GM18520 (cell line): ENCODE measurements around the gene MOCOS.

Experiments used
- ATAC-seq: cut with Tn5 transposase; IDR thresholded peaks from one replicate; pipeline ENCODE4 v1.9.1; 2021; ENCODE audit not compliant: unreplicated experiment

The MOCOS gene

DNA sequence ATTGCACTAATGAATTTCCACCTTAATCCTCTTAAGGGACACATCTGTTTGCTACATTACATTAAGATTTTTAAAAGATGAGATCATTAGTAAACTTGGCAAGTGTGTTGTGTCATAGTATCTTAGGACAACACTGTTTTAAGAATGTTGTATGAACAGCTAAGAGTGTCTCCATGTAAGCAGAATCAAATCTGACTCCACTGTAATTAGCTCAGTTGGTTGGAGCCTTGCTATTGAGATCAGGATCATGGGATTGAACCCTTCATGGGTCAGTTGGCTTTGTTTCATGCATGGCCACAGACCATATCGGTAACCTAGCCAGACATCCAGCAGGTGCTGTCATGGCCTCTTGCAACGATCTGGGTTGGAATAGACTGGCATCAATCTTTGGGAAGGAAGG is 115.4 kb downstream of the MOCOS start:
- ATAC-seq = no peak

DNA sequence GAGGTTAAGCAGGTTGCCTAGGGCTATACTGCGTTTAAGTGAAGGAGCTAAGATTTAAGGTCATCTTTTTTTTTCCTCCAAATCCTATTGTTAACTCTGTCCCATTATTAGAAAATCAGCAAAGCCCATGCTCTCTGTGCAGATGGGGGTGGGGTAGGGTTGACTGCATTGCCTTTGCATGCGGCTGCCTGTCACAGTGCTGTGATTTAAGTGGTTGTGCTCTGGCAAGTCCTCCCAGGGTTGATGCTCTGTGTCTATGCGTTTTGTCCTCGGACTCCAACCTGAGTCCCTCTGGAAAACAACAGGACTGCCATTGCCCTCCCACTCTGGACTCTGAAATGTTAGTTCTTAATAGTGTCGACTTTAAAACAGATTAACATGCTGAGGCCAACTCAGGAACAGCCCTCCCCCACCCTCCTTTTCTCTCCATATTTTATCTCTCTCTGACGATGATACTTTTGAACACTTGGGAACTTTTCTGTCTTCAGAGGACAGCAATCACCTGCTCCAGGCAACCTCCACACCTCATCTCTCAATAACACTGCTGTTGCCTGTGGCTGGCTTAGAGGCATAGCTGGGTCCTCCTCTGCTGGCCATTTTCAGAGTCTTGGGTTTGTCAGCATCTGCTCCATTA is 116.0 kb downstream of the MOCOS start:
- no peak for ATAC-seq

- no peak for ATAC-seq
Measured at GRCh38 chr18:36304723-36305122, 117.4 kb downstream of the MOCOS start.

- no peak for ATAC-seq
Measured at GRCh38 chr18:36305375-36305774, 118.1 kb downstream of the MOCOS start.

GRCh38 chr18:36307513-36307912 is 120.2 kb downstream of the MOCOS start:
- no peak for ATAC-seq

GRCh38 chr18:36308711-36309435 is 121.6 kb downstream of the MOCOS start:
- no peak for ATAC-seq

GRCh38 chr18:36309436-36310391 is 122.4 kb downstream of the MOCOS start:
- no peak for ATAC-seq

- ATAC-seq = no peak
Measured at GRCh38 chr18:36311026-36311570, 123.8 kb downstream of the MOCOS start.

GRCh38 chr18:36312806-36313395 is 125.6 kb downstream of the MOCOS start:
- ATAC-seq = no peak

DNA sequence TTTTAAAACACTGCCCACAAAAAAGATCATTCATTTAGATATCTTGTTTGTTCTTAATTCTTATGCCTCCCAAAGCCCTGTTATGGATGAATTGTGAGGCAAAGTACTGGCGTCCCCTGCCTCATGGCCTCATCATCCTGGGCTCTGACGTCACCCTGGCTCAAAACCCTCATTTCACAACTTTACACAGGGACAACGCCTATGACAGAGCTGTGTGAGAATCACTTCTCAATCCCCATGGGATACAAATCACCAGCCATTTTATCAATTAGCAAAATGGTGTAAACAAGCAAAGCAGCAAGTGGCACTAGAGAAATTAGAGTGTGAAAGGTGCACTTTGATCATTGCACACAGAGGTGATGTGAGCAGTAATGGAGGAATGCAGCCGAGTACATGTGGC is 126.8 kb downstream of the MOCOS start:
- ATAC-seq = no peak

GRCh38 chr18:36314754-36315153 is 127.5 kb downstream of the MOCOS start:
- no peak for ATAC-seq

DNA sequence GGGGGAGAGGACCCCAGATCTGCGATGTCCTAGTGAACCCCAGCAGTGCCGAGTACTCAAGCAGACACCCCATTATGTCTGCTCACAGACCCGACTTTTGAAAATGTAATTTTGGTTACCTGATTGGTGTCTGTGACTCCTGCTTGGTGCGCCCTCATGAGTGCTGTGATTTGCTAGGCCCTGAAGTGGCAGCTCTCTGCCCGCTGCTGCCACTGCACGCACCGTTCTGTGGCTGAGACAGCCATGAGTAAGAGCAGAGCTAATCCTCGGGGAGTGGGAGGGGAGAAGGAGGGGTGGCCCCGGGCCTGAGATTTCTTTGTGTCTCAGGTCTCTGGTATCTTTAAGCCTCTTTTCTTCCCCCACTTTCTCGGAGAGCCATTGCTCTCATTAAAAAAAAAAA is 128.4 kb downstream of the MOCOS start:
- ATAC-seq = no peak

- ATAC-seq = no peak
Measured at GRCh38 chr18:36316246-36316645, 128.9 kb downstream of the MOCOS start.
